Testis (tissue), 3 donors: ENCODE data around the gene RPTOR. TPM values are rescaled to one million over a fixed set of nuclear protein-coding genes. Genes with fewer than 3 reads are reported as not detected.

Experiments used
- DNase-seq: peaks from one replicate; pipeline ENCODE4 v3.0.0-alpha.2; 2019
- H3K27ac ChIP-seq, 2 donors: fragments of 200-600 bp; sonication (generic); one replicate each; pipeline ENCODE4 v1.5.1; 2019
- H3K27me3 ChIP-seq: fragments of 200-600 bp; sonication (generic); one replicate; pipeline ENCODE4 v1.5.1; 2019
- H3K36me3 ChIP-seq: fragments of 200-600 bp; sonication (generic); one replicate; pipeline ENCODE4 v1.5.1; 2017; ENCODE audit warnings: low read depth; ENCODE audit errors: missing control alignments
- H3K4me1 ChIP-seq: fragments of 200-600 bp; sonication (generic); one replicate; pipeline ENCODE4 v1.5.1; 2019
- H3K4me3 ChIP-seq, 2 donors: fragments of 200-600 bp; sonication (generic); one replicate each; pipeline ENCODE4 v1.5.1; 2017 to 2019
- H3K9me3 ChIP-seq: fragments of 200-600 bp; sonication (generic); one replicate; pipeline ENCODE4 v1.5.1; 2017
- POLR2A ChIP-seq: fragments of 450-650 bp; IDR thresholded peaks from one replicate; pipeline ENCODE4 v1.6.1; 2017; ENCODE audit warnings: antibody characterized with exemption, mild to moderate bottlenecking, moderate library complexity
- WGBS, 2 donors: methylation state at CpG; one replicate each; pipeline ENCODE4 v1.1.5; 2018; 5-methylcytosine and 5-hydroxymethylcytosine counted together
- intact Hi-C: fragments of 100-400 bp; cut with DNase I; formaldehyde crosslinking; loops from one replicate; pipeline ENCODE4 v1.15.1; 2023; ENCODE audit warnings: low total_unique reads
- polyA plus RNA-seq: library from polyadenylated mRNA; stranded (reverse); fragments of 350-450 nt; fragmentation: Illumina TruSeq; extraction: RNeasy Lipid Tissue Mini Kit (QIAGEN cat#74804); gene quantifications from one replicate; pipeline ENCODE4 v1.2.3, GENCODE V29; 2014; ENCODE audit warnings: low read depth, low replicate concordance; ENCODE audit not compliant: insufficient read depth
- total RNA-seq, 2 donors: library from RNA; depleted of rRNA; stranded (reverse); fragments of >200 nt; gene quantifications; one replicate each; pipeline ENCODE4 v1.2.3, GENCODE V29; 2016
- TF ChIP-seq, protein P1 (sequence below), 3 experiments: fragments of 450-650 bp in 2 of 3; fragments of 200-600 bp in 1 of 3; sonication (generic) in 1 of 3; IDR thresholded peaks; one replicate each; pipeline ENCODE4 v1.5.1; 2016 to 2019; ENCODE audit warnings: antibody characterized with exemption in 3 of 3, mild to moderate bottlenecking in 2 of 3, moderate library complexity in 1 of 3

Gene RPTOR
- total and polyA plus RNA-seq, 3 donors from 2014 or later = 21.8 to 68.3 (median 56.6) TPM

DNA sequence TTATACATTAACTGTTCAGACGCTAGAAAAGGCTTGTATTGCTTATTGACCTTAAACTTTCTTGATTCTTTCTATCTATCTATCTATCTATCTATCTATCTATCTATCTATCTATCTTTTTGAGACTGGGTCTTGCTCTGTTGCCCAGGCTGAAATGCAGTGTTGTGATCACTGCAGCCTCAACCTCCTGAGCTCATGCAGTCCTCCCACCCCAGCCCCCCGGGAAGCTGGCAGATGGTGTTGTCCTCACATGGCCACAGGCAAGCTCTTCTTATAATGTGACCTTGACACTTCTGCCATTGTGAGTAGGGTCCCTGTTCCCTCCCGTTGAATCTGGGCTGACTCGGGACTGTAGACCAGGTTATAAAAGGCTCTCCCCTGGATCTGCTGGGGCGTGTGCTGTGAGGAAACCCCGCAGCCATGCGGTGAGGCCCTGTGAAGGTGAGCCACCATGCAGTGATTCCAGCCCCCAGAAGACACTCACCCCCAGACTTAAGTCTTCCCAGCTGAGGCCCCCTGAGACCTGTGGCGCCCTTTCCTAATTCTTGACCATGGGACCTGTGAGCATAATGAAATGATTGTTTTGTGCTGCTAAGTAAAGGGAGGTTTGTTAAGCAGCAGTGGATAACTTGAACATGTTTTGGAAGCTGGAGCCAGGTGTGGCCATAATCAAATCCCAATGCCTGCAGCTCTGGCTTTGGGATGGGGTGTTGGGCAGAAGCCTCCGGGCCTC, 54.3 kb downstream of the RPTOR start:
- Histone ChIP-seq H3K27me3 (no peaks in the 10 kb centered on the region), H3K27ac (no peak overlapping the region), H3K36me3 (no peaks in the 10 kb centered on the region), H3K4me1 (no peaks in the 10 kb centered on the region), H3K4me3 (no peak overlapping the region), H3K9me3 (no peaks in the 10 kb centered on the region)
- intact Hi-C loops = no loop called here
- TF ChIP-seq, protein P1, sequence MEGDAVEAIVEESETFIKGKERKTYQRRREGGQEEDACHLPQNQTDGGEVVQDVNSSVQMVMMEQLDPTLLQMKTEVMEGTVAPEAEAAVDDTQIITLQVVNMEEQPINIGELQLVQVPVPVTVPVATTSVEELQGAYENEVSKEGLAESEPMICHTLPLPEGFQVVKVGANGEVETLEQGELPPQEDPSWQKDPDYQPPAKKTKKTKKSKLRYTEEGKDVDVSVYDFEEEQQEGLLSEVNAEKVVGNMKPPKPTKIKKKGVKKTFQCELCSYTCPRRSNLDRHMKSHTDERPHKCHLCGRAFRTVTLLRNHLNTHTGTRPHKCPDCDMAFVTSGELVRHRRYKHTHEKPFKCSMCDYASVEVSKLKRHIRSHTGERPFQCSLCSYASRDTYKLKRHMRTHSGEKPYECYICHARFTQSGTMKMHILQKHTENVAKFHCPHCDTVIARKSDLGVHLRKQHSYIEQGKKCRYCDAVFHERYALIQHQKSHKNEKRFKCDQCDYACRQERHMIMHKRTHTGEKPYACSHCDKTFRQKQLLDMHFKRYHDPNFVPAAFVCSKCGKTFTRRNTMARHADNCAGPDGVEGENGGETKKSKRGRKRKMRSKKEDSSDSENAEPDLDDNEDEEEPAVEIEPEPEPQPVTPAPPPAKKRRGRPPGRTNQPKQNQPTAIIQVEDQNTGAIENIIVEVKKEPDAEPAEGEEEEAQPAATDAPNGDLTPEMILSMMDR (IDR thresholded peaks at IDR 0.05) = no peak
- no peak for DNase-seq
- 79% methylated on average over 8 to 9 of the region's 9 CpGs for WGBS, 2 donors

DNA sequence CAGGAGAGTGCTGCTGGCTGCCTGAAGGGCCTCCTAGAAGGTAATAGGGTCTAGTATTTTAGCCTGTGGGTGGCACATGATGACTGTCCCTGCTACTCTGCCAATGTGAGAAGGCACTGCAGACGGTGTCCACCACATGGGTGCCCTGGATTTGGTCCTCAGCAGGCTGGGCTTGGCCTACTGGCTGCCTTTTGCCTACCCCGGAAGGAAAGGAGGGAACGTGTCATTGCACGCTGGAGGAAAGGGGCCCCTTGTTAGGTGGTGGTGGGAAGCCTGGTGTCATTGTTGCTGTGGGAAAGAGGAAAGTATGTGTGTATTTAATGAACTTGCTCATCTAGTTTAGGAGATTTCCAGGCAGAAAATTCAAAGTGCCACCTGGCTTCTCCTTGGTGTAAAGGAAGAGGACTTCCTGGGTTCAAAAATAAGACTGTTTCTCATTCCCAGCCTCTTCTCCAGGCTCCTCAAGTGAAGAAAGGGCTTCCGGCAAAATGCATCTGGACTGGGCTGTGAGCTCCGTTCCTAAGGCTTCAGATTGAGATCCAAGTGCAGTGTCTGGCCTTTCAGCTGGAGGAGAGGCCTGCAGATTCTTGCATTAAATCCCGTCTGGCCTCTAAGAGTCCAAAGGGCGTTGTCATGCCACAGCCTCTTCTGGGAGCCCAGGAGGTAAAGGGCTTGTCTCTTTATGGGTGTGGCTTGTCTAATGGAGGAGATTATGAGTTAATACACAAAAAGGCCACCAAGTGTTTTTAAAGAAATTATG, 55.1 kb downstream of the RPTOR start:
- H3K9me3 ChIP-seq = no peaks in the 10 kb centered on the region
- 87 to 88% methylated on average over 8 of the region's 8 CpGs for whole genome bisulfite sequencing, 2 donors
- no peaks in the 10 kb centered on the region for H3K27me3 ChIP-seq
- TF ChIP-seq POLR2A = no peak
- TF ChIP-seq, protein P1 (IDR thresholded peaks at IDR 0.05) = no peak
- no peak overlapping the region for H3K4me3 ChIP-seq
- no peak overlapping the region for H3K27ac ChIP-seq
- no peaks in the 10 kb centered on the region for H3K4me1 ChIP-seq
- DNase-seq = no peak
- no peaks in the 10 kb centered on the region for H3K36me3 ChIP-seq
- intact Hi-C loops = no loop called here

DNA sequence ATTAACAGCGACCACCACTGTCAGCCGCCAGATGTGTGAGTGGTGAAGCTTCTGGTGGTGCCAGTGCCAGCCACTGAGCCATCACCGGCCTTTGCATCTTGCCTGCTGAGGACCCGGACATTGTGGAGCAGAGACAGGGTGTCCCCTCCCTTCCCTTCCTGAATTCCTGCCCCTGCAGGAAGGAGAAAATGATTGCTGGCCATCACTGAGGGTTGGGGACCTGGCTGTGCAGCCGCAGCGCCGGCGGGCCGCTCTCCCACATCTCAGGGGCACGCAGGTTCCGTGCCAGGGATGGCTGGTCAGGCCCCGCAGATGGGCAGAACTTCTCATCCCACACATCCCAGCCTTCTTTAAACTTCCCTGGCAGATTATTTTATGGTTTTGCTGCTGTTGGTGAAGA, 56.5 kb downstream of the RPTOR start:
- 83 to 91% methylated on average over 12 of the region's 12 CpGs for WGBS, 2 donors
- intact Hi-C loops = no loop called here

DNA sequence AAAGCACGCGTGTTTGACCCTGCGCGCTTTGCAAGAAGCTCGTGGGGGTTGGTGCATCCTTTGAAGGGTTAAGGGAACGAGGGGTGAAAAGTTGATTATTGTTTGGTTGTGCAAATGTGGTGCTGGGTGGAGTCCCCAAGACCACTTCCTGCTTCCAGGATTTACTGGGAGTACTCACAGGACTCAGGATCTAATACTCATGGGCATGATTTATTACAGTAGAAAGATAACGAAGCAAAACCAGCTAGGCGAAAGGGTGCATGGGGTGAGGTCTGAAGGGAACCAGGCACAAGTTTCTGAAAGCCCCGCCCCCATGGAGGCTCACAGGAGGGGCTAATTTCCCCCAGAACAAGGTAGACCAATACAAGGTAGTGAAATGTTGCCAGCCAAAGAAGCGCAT, 58.8 kb downstream of the RPTOR start:
- TF ChIP-seq, protein P1 (IDR thresholded peaks at IDR 0.05) = no peak
- no peak for TF ChIP-seq POLR2A
- Histone ChIP-seq H3K4me3 (no peak overlapping the region), H3K4me1 (no peaks in the 10 kb centered on the region), H3K27me3 (no peaks in the 10 kb centered on the region), H3K27ac (no peak overlapping the region), H3K9me3 (no peaks in the 10 kb centered on the region), H3K36me3 (no peaks in the 10 kb centered on the region)
- no peak for DNase-seq
- intact Hi-C loops = no loop called here
- 90 to 92% methylated on average over 10 of the region's 10 CpGs for WGBS, 2 donors

More for the DNA sequence above, 56.5 kb downstream of the RPTOR start:
- Histone ChIP-seq H3K4me1 (no peaks in the 10 kb centered on the region), H3K27ac (no peak overlapping the region), H3K9me3 (no peaks in the 10 kb centered on the region), H3K4me3 (no peak overlapping the region), H3K36me3 (no peaks in the 10 kb centered on the region), H3K27me3 (no peaks in the 10 kb centered on the region)
- TF ChIP-seq, protein P1 (IDR thresholded peaks at IDR 0.05) = no peak
- no peak for TF ChIP-seq POLR2A
- no peak for DNase-seq
